GM19239 (cell line): ENCODE data around the gene H1-8.
"Not testable (repeated sequence)": the region's sequence is repeated elsewhere in the genome, so short reads cannot be mapped to it uniquely, and the experiment has no call there.

Experiments
- DNase-seq: peaks from one replicate; pipeline ENCODE4 v3.0.0; 2011; ENCODE audit warnings: low spot score; ENCODE audit not compliant: insufficient read length
- FAIRE-seq: peaks from 2 replicates; lab custom pipeline; 2011; peaks lifted over from hg19 to GRCh38; lab: Jason Lieb, UNC

H1-8 gene, protein sequence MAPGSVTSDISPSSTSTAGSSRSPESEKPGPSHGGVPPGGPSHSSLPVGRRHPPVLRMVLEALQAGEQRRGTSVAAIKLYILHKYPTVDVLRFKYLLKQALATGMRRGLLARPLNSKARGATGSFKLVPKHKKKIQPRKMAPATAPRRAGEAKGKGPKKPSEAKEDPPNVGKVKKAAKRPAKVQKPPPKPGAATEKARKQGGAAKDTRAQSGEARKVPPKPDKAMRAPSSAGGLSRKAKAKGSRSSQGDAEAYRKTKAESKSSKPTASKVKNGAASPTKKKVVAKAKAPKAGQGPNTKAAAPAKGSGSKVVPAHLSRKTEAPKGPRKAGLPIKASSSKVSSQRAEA

DNA sequence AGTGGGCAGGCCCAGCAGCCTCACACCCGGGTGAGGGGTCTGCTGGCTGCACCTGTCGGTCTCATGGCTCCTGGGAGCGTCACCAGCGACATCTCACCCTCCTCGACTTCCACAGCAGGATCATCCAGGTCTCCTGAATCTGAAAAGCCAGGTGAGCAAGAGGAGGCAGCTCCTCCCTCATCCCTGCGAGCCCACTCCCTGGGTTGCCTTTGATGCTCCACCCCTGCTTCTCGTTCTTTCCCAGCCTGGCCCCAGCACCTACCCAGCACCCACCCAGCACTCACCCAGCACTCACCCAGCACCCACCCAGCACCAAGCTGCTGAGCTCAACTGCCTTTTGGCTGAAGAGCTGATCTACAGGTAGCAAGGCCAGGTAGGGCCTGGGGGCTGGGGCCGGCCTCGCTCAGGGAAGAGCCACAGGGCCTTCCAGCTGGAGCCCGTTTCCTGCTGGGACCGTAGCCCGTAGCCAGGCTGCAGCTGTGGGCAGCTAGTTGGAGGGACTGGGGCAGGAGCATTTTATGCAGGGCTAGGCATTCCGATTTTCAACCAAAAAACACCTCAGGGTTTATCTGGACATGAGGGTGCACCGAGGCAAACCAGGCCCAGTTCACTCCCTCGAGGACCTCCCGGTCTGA, at the start of gene H1-8:
Gene H1-8 (plus strand): TSS at position 20 of the 635 bp plus-strand sequence. CDS start 44 bp downstream, at position 64.
- FAIRE-seq (no peak), DNase-seq (no peak)

DNA sequence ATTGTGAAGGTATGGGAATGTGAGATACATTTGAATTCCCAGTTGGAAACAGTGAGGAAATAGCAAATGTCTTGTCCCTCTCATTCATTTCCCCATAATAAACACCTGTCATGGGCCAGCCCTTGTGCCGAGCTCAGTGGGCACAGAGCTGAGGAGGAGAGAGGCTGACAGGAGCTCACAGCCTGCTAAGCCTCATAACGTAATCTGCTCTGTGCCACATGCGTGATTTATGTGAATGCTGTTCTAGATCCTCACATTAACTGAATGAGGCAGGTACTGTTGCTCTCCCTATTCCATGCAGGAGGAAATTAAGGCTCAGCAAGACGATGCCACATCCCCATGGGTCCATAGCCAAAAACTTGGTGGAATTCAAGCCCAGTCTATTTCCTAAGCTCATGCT, 49.8 kb upstream of the H1-8 start:
- FAIRE-seq (no peak), DNase-seq (no peak)

DNA sequence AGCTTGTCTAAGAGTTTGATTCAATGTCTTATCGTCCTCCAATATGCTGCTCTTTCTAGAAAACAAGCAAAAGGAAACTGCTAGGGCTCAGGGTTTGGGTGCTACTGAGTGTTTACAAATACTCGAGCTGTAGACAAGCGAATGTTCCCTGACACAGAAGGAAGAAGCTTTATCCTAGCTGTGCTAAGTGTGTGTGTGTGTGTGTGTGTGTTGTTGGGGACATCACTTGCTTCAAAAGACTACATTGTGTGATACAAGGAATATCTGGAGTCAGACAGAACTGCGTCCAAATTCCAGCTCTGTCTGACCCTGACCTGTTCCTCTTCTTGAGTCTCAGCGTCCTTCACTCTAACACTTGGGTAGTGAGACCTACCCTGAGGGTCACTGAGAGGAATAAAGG, 48.5 kb upstream of the H1-8 start:
- not testable (repeated sequence) for FAIRE-seq, DNase-seq

DNA sequence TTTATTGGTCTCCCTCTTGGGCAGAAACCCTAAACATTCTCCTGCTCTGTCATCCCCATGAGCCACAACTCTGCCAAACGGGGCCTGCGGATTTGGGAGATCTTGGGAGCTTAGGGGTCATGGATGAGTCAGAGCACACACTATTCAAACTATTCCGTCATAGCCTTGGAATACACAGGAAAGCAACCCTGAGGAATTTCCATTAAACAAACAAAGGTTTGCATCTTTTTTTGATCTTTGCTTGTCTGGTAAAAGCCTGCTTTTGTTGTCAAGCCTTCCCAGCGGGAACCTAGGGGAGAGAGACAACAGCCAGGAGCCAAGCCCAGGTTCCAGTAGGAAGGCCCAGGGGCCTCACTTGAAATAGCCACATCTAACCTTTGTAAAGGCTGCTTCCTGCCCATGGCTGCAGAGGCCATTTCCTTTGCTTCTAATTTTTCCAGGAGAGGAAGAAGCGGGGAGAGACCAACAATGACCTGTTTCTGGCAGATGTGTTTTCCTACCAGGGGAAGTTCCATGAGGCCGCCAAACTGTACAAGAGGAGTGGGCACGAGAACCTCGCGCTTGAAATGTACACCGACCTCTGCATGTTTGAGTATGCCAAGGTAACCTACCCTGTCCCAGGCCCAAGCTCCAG, 47.9 kb upstream of the H1-8 start:
- FAIRE-seq, DNase-seq: not testable (repeated sequence)

DNA sequence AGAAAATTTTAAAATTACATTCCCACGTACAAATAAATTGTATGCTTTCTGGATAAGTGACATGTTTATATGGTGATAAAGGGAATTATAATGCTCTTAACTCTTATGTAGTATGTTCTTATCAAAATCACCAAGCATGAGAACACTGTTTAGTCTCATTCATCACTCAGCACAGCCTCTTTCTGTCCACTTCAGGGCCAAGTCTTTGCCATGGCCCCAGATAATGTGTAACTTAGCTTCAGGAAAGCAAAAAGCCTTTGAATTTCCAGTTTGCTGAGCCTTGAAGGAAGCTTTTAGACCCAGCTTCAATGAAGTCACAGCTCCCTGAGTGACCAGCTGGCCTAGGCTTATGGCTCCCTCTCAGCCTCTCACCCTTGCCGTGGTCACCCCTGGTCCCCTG, 45.1 kb upstream of the H1-8 start:
- not testable (repeated sequence) for FAIRE-seq

DNA sequence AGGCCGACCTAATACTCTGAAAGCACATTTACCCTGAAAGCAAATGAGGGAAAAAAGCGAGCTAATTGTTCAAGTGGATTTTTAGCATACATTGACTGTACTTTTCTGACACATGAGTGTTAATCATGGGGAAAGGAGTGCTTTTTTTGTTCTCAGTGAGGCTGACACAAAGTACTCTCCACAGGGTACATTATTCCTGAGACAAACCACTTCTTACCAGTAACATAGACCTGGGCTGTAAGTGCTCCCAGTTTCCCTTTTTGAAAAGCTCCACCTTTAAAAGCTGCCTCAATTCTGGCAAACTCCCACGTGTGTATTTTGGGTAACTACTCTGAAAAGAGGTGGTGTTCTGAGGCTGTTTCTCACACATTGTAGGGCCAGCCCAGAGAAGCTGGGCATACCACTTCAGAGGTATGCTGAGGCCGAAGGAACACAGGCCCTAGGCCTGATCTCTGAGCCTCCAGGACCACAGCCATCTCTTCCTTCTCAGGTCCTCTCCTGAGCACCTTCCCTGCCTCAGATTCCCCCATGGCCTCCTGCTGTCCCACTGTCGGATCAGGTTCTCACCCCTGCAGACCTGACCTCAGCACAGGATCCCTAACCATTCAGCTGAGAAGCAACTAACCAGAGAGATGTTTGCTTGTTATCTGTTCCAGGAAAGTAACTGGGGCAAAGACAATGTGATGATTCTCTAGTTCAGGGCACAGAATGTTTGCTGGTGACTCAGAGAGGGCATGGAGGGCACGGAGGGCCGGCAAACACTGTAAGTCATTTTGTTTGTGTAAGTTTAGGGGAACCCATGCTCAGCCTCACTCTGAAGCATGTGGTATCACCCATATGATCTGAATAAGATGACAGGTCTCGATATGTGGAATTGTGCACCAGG, 44.1 kb upstream of the H1-8 start:
- not testable (repeated sequence) for FAIRE-seq, DNase-seq

More for the DNA sequence above, 45.1 kb upstream of the H1-8 start:
- DNase-seq, result not testable (repeated sequence)

DNA sequence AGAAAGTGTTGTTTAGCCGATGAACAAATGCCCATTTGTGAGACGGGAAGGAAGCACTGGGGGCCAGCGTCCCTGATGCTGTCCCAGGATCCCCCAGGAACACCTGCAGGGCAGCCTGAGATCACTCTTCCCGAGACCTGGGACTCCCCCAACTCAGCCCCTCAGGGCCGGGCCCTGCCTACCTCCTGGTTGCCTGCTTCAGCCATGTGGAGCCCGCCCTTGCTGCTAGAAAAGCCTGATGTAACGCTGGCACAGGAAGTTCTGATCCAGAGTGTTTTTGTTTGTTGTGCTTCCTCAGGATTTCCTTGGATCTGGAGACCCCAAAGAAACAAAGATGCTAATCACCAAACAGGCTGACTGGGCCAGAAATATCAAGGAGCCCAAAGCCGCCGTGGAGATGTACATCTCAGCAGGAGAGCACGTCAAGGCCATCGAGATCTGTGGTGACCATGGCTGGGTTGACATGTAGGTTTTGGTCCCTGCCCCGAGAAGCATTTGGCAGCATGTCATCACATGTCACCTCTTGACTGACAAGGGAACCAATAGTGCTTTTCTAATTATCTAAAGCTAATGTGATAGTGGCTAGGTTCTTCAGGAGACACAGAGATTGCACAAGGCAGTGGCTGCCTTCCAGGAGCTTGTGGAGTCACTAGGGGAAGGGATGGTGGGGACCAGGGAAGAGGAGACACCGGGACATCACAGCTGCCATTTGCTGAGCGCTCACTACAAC, 43.2 kb upstream of the H1-8 start:
- not testable (repeated sequence) for FAIRE-seq

DNA sequence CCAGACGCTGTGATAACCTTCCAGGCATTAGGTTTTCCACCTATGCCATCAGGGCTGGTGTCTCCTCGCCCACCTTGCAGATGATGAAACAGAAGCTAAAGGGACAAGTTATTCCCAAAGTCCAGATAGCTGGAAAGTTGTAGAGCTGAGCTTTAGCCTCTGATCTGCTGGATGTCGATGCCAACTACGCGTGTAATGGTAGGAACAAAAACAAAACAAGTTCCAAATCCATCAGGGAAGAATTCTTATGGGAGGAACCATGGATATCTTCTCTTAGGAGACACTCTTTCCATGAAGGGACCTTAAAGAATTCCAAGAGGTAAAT, 42.7 kb upstream of the H1-8 start:
- DNase-seq (no peak), FAIRE-seq (no peak)

More for the DNA sequence above, 43.2 kb upstream of the H1-8 start:
- not testable (repeated sequence) for DNase-seq

DNA sequence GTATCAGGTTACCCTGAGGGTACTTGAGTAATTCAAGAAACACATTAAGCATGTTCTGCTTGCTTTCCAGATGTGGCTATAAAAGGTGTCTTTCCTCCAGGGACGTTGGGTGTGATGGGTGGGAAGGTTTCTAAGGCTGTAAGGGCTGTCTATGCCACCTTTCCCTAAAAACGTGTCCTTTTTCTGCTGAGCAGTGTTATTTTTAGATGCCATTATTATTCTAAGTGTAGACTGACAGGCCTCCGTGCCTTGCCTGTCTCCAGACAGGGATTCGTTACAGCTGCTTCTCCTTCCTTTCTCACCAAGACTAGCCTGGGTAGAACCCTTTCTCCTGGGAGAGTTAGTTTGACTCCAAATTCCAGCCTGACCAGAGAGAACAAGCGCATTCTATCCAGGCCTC, 41.3 kb upstream of the H1-8 start:
- FAIRE-seq (no peak), DNase-seq (no peak)

DNA sequence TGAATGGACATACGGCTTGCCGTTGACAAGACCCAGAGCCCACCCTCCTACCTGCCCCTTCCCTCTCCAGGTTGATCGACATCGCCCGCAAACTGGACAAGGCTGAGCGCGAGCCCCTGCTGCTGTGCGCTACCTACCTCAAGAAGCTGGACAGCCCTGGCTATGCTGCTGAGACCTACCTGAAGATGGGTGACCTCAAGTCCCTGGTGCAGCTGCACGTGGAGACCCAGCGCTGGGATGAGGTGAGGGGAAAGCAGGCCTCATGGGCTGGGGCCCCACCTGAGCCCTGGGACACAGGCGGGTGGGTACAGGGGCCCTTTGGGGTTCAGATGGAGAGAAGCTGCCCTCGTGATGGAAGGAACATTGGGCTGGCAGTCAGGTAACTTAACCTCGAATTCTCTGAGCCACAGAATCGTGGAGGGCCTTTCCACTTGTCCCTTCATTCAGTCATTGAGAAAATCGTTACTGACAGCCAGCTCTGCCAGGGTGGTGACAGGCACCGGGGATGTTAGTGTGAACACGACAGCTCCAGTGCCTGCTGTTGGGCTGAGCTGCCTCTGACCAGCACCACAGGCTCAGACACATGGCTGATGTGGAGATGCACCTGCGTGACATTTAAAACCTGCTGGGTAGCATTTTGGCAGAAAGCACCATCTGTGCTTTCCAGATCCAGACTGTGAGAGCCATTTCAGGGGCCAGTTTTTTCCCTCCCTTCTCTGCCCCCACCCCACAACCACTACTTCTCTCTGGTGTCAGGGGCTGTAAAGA, 40.1 kb upstream of the H1-8 start:
- FAIRE-seq, result no peak
- no peak for DNase-seq

DNA sequence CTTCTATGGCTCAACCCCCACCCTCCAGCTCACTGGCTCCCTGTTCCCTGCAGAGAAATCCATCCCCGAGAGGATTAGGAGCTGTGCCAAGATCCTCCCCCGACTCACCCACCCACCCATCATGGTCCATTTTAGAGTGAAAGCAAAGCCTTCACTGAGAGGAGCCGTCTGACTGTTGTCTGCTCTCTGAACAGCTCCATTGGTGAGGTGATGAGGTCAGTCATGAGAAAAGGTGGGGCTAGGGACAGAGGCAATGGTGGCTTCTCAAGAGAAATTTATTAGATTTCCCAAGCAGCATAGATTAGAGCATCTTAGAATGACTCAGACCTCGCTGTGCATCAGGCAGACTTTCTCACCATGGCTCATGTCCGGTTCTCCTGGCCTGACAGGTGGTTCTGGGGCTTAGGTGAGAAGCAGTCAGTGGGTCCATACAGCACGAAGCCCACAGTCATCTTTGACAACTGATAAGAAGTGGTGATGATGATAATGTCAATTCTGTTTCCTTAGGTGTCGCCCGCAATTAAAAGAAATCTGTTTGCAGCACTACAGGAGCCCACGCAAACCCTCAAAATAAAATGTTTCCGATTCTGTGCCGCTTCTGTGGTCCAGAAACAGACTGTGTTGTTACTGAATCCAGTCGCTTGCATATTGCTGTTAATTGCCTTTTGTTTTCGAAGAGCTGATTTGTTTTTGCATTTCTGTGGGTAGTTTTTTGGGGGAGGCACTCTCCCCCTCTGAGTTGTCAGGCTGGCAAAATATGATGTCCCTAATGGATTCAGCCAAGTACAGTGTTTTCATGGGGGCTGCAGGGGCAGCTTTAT, 39.3 kb upstream of the H1-8 start:
- FAIRE-seq, result no peak
- DNase-seq, result no peak

DNA sequence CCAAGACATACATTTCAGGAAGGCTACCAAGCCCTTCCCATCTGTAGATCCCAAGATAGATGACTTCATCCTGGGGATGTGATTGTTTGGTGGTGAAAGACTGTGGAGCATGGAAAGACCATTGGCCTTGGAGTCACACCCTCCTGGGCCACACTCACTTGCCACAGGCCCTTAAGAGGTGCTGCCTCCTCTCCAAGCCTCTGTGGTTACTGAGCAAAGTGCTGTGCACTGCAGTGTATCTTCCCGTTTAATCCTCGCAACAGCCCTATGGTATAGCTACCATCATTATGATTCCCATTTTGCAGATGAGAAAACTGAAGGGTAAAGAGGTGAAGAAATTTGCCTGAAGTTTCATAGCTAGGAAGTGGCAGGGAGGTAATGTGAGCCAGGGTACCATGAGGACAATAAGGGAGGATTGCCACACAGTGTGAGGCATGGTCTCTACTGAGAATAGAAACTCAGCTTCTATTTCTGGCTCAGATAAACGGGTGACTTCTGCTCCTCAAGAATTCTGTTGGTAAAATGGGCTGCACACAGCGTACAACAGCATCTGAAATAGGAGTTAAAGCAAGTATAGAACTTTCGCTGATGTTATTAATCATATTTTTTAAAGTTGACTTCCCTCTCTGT, 38.4 kb upstream of the H1-8 start:
- DNase-seq (no peak), FAIRE-seq (no peak)

DNA sequence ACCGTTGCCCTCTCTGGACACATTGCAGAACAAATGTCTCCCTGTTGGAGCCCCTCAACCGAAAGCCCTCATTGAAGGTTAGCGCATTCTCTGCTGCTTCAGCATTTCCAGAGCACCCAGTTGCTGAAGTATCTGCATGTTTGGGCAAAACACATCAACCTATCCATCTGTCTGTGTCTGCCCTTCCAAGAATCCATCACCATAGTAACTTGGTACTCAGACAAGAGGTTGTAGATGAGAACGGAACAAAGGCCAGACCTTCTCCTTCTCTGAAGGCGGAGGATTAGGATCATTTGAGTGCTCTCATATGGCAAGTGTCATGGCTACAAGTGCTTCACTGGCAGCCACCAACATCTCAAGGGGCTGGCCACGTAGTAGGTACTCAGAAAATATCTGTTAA, 37.6 kb upstream of the H1-8 start:
- FAIRE-seq, result no peak

DNA sequence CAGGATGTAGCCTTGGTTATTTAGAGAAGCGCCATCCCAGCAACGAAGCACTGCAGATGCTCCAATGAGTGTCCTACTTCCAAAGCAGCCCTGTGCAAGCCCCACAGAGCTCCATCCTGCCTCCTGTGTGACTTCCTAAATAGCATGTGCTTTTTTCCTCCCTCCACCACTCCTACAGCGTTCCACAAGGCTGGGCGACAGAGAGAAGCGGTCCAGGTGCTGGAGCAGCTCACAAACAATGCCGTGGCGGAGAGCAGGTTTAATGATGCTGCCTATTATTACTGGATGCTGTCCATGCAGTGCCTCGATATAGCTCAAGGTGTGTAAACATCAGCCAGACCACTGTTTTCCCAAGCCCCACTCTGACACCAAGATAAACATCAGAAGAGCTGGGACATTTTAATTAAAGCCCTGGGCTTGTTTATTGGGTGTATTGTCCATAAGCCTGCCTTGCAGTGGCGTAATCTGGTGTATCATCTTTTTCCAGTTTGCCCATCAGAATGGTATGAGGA, 36.7 kb upstream of the H1-8 start:
- no peak for DNase-seq
- no peak for FAIRE-seq

More for the DNA sequence above, 37.6 kb upstream of the H1-8 start:
- no peak for DNase-seq

DNA sequence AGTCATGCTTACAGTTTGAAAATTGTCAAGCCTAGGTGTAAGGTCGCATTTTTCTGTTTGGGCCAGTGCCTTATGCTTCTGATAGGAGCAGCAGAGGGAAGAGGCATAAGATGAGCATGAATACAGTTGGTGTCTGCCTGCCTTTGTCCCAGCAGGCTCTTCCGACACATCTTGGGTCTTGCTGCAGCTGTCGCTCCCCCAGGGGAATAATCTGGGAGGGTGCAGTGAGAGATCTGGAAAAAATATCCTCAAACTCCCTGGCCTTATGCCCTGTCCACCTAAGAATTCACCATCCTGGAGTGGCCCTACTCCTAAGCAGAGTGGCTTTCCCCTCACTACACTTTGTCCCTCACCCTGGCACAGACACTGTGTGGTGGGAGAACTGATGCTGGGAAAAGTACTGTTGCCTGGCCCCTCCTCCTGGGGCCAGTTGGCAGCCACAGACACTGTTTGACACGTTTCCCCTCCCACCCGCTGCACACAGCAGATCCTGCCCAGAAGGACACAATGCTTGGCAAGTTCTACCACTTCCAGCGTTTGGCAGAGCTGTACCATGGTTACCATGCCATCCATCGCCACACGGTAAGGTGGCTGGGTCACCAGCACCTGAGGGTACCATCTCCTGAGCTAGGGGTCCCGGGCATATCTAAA, 35.7 kb upstream of the H1-8 start:
- FAIRE-seq, result no peak
- DNase-seq, result no peak

DNA sequence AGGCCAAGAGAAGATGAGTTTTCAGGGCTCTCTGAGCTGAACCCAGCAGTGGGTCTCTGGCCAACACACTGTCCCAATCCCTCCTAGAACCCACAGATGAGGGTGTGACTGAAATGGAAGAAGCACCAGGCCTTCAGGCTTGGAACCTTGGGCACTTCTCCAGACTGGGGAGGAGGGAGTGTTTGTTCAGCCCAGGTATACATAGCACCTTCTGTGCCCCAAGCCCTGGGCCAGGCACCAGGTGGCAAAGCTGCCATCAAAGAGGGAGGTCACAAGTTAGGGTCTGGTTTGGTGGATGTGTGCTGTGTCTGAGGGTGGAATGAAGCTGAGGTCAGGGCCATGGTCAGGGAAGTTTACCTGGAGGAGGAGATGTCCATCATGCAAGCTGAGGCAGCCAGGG, 30.4 kb upstream of the H1-8 start:
- no peak for DNase-seq
- no peak for FAIRE-seq

DNA sequence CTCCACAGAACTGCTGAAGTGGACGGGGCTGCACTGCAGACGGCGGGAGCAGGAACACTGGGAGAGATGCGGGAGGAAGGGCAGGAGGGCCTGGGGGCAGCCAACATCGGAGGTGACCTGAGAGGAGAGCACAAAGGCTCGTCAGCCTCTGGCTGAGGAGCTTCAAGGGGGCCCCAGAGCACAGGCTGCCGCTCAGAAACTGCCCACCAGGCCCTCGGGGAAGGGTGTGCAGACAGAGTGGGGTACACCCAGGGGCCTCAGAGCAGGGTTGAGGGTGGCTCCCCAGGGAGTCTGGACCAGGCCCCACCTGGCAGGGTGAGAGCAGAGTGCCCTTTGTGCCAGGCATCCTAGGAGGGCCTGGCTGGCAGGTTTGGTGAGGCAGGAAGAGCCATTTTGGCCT, 29.3 kb upstream of the H1-8 start:
- FAIRE-seq (no peak), DNase-seq (no peak)
